DND-41 (cell line): ENCODE measurements around the gene MICAL2.

Source experiments
- ATAC-seq: fragments of 200-7000 bp; cut with Tn5 transposase; 3 replicates; pipeline ENCODE4 v1.9.1; 2021; ENCODE audit warnings: low read depth; ENCODE audit not compliant: insufficient read depth
- DNase-seq: peaks from one replicate; pipeline ENCODE4 v3.0.0-alpha.2; 2020
- H2AFZ ChIP-seq: 2 replicates; pipeline ENCODE4 v1.6.0; 2012; ENCODE audit warnings: low read depth, low read length
- H3K27ac ChIP-seq: 2 replicates; pipeline ENCODE4 v1.5.1; 2012; ENCODE audit warnings: low read length, inconsistent platforms
- H3K27me3 ChIP-seq: fragments of 200-600 bp; sonication (generic); 2 replicates; pipeline ENCODE4 v1.6.0; 2012; ENCODE audit warnings: low read length, mild to moderate bottlenecking, inconsistent platforms; ENCODE audit not compliant: insufficient read depth, poor library complexity
- H3K36me3 ChIP-seq: 2 replicates; pipeline ENCODE4 v1.5.1; 2012; ENCODE audit warnings: low read length, inconsistent platforms; ENCODE audit not compliant: insufficient read depth
- H3K4me1 ChIP-seq: 2 replicates; pipeline ENCODE4 v1.5.1; 2012; ENCODE audit warnings: mild to moderate bottlenecking, low read length; ENCODE audit not compliant: insufficient read depth
- H3K4me2 ChIP-seq: 2 replicates; pipeline ENCODE4 v1.6.0; 2012; ENCODE audit warnings: mild to moderate bottlenecking, moderate library complexity, low read length, inconsistent platforms; ENCODE audit not compliant: insufficient read depth
- H3K4me3 ChIP-seq, 2 experiments: fragments of 200-600 bp in 1 of 2; shearing (Covaris generic) in 1 of 2; 2 replicates each; pipeline ENCODE4 v1.5.1; 2012 to 2016; ENCODE audit warnings: inconsistent platforms in 2 of 2, low read length in 2 of 2, mild to moderate bottlenecking in 2 of 2, low read depth in 1 of 2, moderate library complexity in 1 of 2
- H3K79me2 ChIP-seq: 2 replicates; pipeline ENCODE4 v1.6.0; 2012; ENCODE audit warnings: low read length, inconsistent platforms; ENCODE audit not compliant: insufficient read depth
- H3K9ac ChIP-seq: 2 replicates; pipeline ENCODE4 v1.6.0; 2012; ENCODE audit warnings: low read depth, mild to moderate bottlenecking, inconsistent platforms, low read length, moderate library complexity
- H3K9me3 ChIP-seq: 2 replicates; pipeline ENCODE4 v1.5.1; 2012; ENCODE audit warnings: low read length, moderate library complexity, mild to moderate bottlenecking, inconsistent platforms; ENCODE audit not compliant: insufficient read depth, severe bottlenecking
- H4K20me1 ChIP-seq: 2 replicates; pipeline ENCODE4 v1.6.0; 2012; ENCODE audit warnings: low read length; ENCODE audit not compliant: insufficient read depth
- EZH2 ChIP-seq: IDR thresholded peaks from 3 replicates; pipeline ENCODE4 v1.6.1; 2012; ENCODE audit warnings: borderline replicate concordance, low read depth, mild to moderate bottlenecking, moderate library complexity, low read length, inconsistent platforms; ENCODE audit not compliant: severe bottlenecking
- TF ChIP-seq, protein P1 (sequence below): IDR thresholded peaks from 2 replicates; pipeline ENCODE4 v1.5.1; 2012; ENCODE audit warnings: borderline replicate concordance, low read length, moderate library complexity, mild to moderate bottlenecking; ENCODE audit not compliant: poor library complexity, severe bottlenecking; ENCODE audit errors: extremely low read depth

Gene MICAL2

GRCh38 chr11:12207384-12208150 lies 97.2 kb downstream of the MICAL2 start:
- no peak for DNase-seq
- Histone ChIP-seq H3K4me1 (no peaks in the 10 kb centered on the region), H3K4me3 (no peak overlapping the region), H3K27ac (no peak overlapping the region), H3K36me3 (no peaks in the 10 kb centered on the region), H3K9ac (no peak overlapping the region), H3K4me2 (no peak overlapping the region), H3K27me3 (no peaks in the 10 kb centered on the region), H2AFZ (no peak overlapping the region), H4K20me1 (no peaks in the 10 kb centered on the region), H3K9me3 (no peaks in the 10 kb centered on the region), H3K79me2 (no peaks in the 10 kb centered on the region)
- ATAC-seq: no peak
- no peak for TF ChIP-seq EZH2
- TF ChIP-seq, protein P1, sequence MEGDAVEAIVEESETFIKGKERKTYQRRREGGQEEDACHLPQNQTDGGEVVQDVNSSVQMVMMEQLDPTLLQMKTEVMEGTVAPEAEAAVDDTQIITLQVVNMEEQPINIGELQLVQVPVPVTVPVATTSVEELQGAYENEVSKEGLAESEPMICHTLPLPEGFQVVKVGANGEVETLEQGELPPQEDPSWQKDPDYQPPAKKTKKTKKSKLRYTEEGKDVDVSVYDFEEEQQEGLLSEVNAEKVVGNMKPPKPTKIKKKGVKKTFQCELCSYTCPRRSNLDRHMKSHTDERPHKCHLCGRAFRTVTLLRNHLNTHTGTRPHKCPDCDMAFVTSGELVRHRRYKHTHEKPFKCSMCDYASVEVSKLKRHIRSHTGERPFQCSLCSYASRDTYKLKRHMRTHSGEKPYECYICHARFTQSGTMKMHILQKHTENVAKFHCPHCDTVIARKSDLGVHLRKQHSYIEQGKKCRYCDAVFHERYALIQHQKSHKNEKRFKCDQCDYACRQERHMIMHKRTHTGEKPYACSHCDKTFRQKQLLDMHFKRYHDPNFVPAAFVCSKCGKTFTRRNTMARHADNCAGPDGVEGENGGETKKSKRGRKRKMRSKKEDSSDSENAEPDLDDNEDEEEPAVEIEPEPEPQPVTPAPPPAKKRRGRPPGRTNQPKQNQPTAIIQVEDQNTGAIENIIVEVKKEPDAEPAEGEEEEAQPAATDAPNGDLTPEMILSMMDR: no peak

DNA sequence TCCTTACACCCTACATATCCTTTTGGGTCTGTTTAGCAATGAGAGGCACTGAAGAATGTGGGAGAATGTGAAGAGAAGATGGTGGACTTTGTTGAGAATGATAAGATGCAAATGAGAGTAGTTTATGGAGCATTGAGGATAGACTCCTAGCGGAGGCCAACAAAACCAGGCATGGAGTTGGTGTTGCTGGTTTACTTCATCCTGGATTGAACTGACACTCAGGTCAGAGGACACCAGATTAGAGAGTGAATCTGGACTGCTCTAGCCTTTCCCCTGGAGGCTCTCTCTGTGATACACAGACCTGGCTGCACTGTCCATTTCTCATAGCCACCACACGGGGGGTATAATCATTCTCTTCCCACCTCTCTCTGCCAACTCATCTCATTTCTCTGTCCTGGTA lies 98.7 kb downstream of the MICAL2 start:
- no peaks in the 10 kb centered on the region for H3K79me2 ChIP-seq
- no peak for DNase-seq
- H2AFZ ChIP-seq: no peak overlapping the region
- H3K9me3 ChIP-seq: no peaks in the 10 kb centered on the region
- no peaks in the 10 kb centered on the region for H3K4me1 ChIP-seq
- H3K4me2 ChIP-seq: no peak overlapping the region
- no peak for ATAC-seq
- no peaks in the 10 kb centered on the region for H4K20me1 ChIP-seq
- no peaks in the 10 kb centered on the region for H3K36me3 ChIP-seq
- TF ChIP-seq, protein P1: no peak
- no peak for TF ChIP-seq EZH2
- H3K4me3 ChIP-seq: no peak overlapping the region
- no peaks in the 10 kb centered on the region for H3K27me3 ChIP-seq
- no peak overlapping the region for H3K27ac ChIP-seq
- H3K9ac ChIP-seq: no peak overlapping the region

- Histone ChIP-seq H4K20me1 (no peaks in the 10 kb centered on the region), H3K4me1 (no peaks in the 10 kb centered on the region), H3K27me3 (no peaks in the 10 kb centered on the region), H3K27ac (no peak overlapping the region), H3K79me2 (no peaks in the 10 kb centered on the region), H3K9ac (no peak overlapping the region), H3K4me3 (no peak overlapping the region), H3K36me3 (no peaks in the 10 kb centered on the region), H2AFZ (no peak overlapping the region), H3K9me3 (no peaks in the 10 kb centered on the region), H3K4me2 (no peak overlapping the region)
- no peak for ATAC-seq
- DNase-seq: no peak
- TF ChIP-seq, protein P1: no peak
- TF ChIP-seq EZH2: no peak
These were observed 99.8 kb downstream of the MICAL2 start for GRCh38 chr11:12210200-12210599.
